ENCODE results near the gene CCNYL1.

CCNYL1 gene

GRCh38 chr2:207792244-207792785, 80.9 kb downstream of the CCNYL1 start:
- DNase-seq = no peak

GRCh38 chr2:207796585-207797350, 85.3 kb downstream of the CCNYL1 start:
- no peak for DNase-seq

GRCh38 chr2:207801259-207801658, 89.8 kb downstream of the CCNYL1 start:
- DNase-seq = no peak

GRCh38 chr2:207802650-207803049, 91.2 kb downstream of the CCNYL1 start:
- DNase-seq = no peak
